LNCaP clone FGC (cell line): Measurements from ENCODE around the gene ANKS1A.

ENCODE experiments used
- DNase-seq: peaks from one replicate; pipeline ENCODE4 v3.0.0-alpha.2; 2011; ENCODE audit warnings: low read depth
- H3K4me3 ChIP-seq: 2 replicates; pipeline ENCODE4 v1.5.1; 2011; ENCODE audit warnings: mild to moderate bottlenecking, low read depth, low read length, control low read depth
- CTCF ChIP-seq: IDR thresholded peaks from 2 replicates; pipeline ENCODE4 v1.5.1; 2012; ENCODE audit warnings: mild to moderate bottlenecking; ENCODE audit not compliant: control insufficient read depth, insufficient read depth; ENCODE audit errors: extremely low read depth

Gene ANKS1A

GRCh38 chr6:35028781-35029769 is 140.0 kb downstream of the ANKS1A start:
- H3K4me3 ChIP-seq, result no peak overlapping the region
- no peak for TF ChIP-seq CTCF
- no peak for DNase-seq

- no peak for DNase-seq
- TF ChIP-seq CTCF, result no peak
- no peak overlapping the region for H3K4me3 ChIP-seq
These were observed 141.0 kb downstream of the ANKS1A start for GRCh38 chr6:35030099-35030498.

GRCh38 chr6:35031611-35032529 is 142.8 kb downstream of the ANKS1A start:
- no peak for TF ChIP-seq CTCF
- H3K4me3 ChIP-seq, result no peak overlapping the region
- DNase-seq, result no peak

- DNase-seq, result no peak
- no peak for TF ChIP-seq CTCF
- no peak overlapping the region for H3K4me3 ChIP-seq
These were observed 144.6 kb downstream of the ANKS1A start for GRCh38 chr6:35033683-35034082.

- no peak overlapping the region for H3K4me3 ChIP-seq
- DNase-seq, result peak; percentile 33
- TF ChIP-seq CTCF, result no peak
These were observed 145.5 kb downstream of the ANKS1A start for GRCh38 chr6:35034411-35035191.

- no peak overlapping the region for H3K4me3 ChIP-seq
- TF ChIP-seq CTCF, result no peak
- DNase-seq, result no peak
These were observed 146.5 kb downstream of the ANKS1A start for GRCh38 chr6:35035481-35036030.
